H1 (cell line): Measurements from ENCODE around the gene MAP2K5. TPM values are rescaled to one million over a fixed set of nuclear protein-coding genes. Genes with fewer than 3 reads are reported as not detected.

Experiments
- FOSL1 ChIP-seq: IDR thresholded peaks from 2 replicates; pipeline ENCODE4 v1.6.1; 2011; ENCODE audit warnings: mild to moderate bottlenecking, low read depth, low read length, moderate library complexity; ENCODE audit not compliant: insufficient read depth
- POU5F1 ChIP-seq: IDR thresholded peaks from 2 replicates; pipeline ENCODE4 v1.6.1; 2011; ENCODE audit warnings: low read depth, mild to moderate bottlenecking, low read length, moderate library complexity
- SIX5 ChIP-seq: IDR thresholded peaks from 2 replicates; pipeline ENCODE4 v1.6.1; 2011; ENCODE audit warnings: mild to moderate bottlenecking, low read depth, low read length
- SP1 ChIP-seq: IDR thresholded peaks from 2 replicates; pipeline ENCODE4 v1.6.1; 2011; ENCODE audit warnings: low read depth, low read length
- TCF12 ChIP-seq: IDR thresholded peaks from 2 replicates; pipeline ENCODE4 v1.6.1; 2011; ENCODE audit warnings: low read depth, mild to moderate bottlenecking, low read length
- polyA plus RNA-seq, 7 experiments: library from polyadenylated mRNA; depleted of rRNA in 3 of 7; stranded (reverse) in 5 of 7; unstranded in 2 of 7; fragments of >200 nt in 5 of 7; fragments of 200-250 nt in 2 of 7; gene quantifications; 1 replicate in 5 of 7; 2 replicates in 1 of 7; 4 replicates in 1 of 7; pipeline versions ENCODE4 v1.2.1 to v1.2.3, GENCODE V29; 2011 to 2013; ENCODE audit warnings: missing spikeins in 2 of 7, mixed read lengths in 2 of 7
- total RNA-seq: library from RNA; stranded (reverse); fragmentation: NEBNext Ultra II Directional; extraction: Animal tissue kit (Norgen Biotek cat#: 25700); gene quantifications from 2 replicates; pipeline ENCODE4 v1.2.1, GENCODE V29; 2021

MAP2K5 gene
- total and polyA plus RNA-seq, 2 of the 8 experiments (the other 6 are each of a cell fraction or from before 2014, with no cell fraction given): 4.4 to 15.8 TPM

- TF ChIP-seq SIX5: no peak
- TF ChIP-seq TCF12: no peak
- TF ChIP-seq FOSL1: no peak
- no peak for TF ChIP-seq POU5F1
- TF ChIP-seq SP1: no peak
These were observed 242.4 kb downstream of the MAP2K5 start (continued) for GRCh38 chr15:67784856-67785430.
